K562 (cell line): ENCODE results near the gene GSS. TPM values are rescaled to one million over a fixed set of nuclear protein-coding genes. Genes with fewer than 3 reads are reported as not detected.

Experiments
- ATAC-seq: fragments of 200-7000 bp; cut with Tn5 transposase; 3 replicates; pipeline ENCODE4 v1.9.1; 2020; ENCODE audit warnings: moderate library complexity
- BruUV-seq: library from RNA; stranded (reverse); fragments of 400-500 nt; replicated peaks from 2 replicates; lab custom pipeline; 2021; lab: Mats Ljungman, UMichigan
- CTCF ChIA-PET: fragments of 300-600 bp; formaldehyde crosslinking; extraction: SDS; loops from one replicate; lab custom pipeline; 2021; ENCODE audit warnings: low intra/inter-chr PET ratio; lab: Yijun Ruan, JAX
- POLR2A ChIA-PET: fragments of 300-600, 350-650 bp; sonication (Branson Sonifier 250); formaldehyde crosslinking; extraction: SDS; loops from one replicate; lab custom pipeline; 2021; ENCODE audit warnings: antibody characterized with exemption, inconsistent platforms; lab: Yijun Ruan, JAX
- DNase-seq, 4 experiments: peaks; one replicate each; pipeline versions ENCODE4 v3.0.0 to v3.0.0-alpha.2; 2011 to 2018; ENCODE audit warnings: low spot score in 3 of 4, mixed read lengths in 3 of 4; ENCODE audit errors: extremely low read depth in 1 of 4
- FAIRE-seq: peaks from 2 replicates; lab custom pipeline; 2011; peaks lifted over from hg19 to GRCh38; lab: Jason Lieb, UNC
- H2AFZ ChIP-seq: 2 replicates; pipeline ENCODE4 v1.6.0; 2011; ENCODE audit warnings: low read depth, low read length, control low read depth, inconsistent platforms
- H3K27ac ChIP-seq: fragments of 200-600 bp; 3 replicates; pipeline ENCODE4 v1.8.0; 2011; ENCODE audit warnings: low read depth, mild to moderate bottlenecking, control low read depth, inconsistent platforms, low read length, moderate library complexity, mixed read lengths; ENCODE audit errors: extremely low read depth
- H3K27me3 ChIP-seq, 2 experiments: fragments of 300-600 bp in 1 of 2; 2 replicates in 1 of 2; 3 replicates in 1 of 2; pipeline versions ENCODE4 v1.6.0 to v1.8.0; 2011; ENCODE audit warnings: inconsistent platforms in 2 of 2, low read length in 2 of 2, mild to moderate bottlenecking in 1 of 2, mixed read lengths in 1 of 2, moderate library complexity in 1 of 2; ENCODE audit not compliant: control insufficient read depth in 2 of 2, insufficient read depth in 2 of 2
- H3K36me3 ChIP-seq: fragments of 300-600 bp; 3 replicates; pipeline ENCODE4 v1.8.0; 2011; ENCODE audit warnings: mild to moderate bottlenecking, low read length, inconsistent platforms; ENCODE audit not compliant: control insufficient read depth, insufficient read depth
- H3K4me1 ChIP-seq, 2 experiments: fragments of 200-600 bp in 1 of 2; replicated peaks in 1 of 2; 2 replicates in 1 of 2; 3 replicates in 1 of 2; pipeline versions ENCODE4 v1.5.1 to v1.8.0; 2011; ENCODE audit warnings: inconsistent platforms in 2 of 2, low read length in 2 of 2, mild to moderate bottlenecking in 1 of 2, mixed read lengths in 1 of 2, moderate library complexity in 1 of 2; ENCODE audit not compliant: control insufficient read depth in 2 of 2, insufficient read depth in 2 of 2
- H3K4me2 ChIP-seq: 2 replicates; pipeline ENCODE4 v1.6.1; 2011; ENCODE audit warnings: low read length, control low read depth, inconsistent platforms, mixed read lengths; ENCODE audit not compliant: insufficient read depth
- H3K4me3 ChIP-seq: fragments of 200-600 bp; sonication (generic), shearing (Covaris generic); 2 replicates; pipeline ENCODE4 v1.5.1; 2016; ENCODE audit warnings: control low read depth, inconsistent platforms
- H3K79me2 ChIP-seq: fragments of 200-600 bp; 3 replicates; pipeline ENCODE4 v1.8.0; 2011; ENCODE audit warnings: low read length, inconsistent platforms; ENCODE audit not compliant: control insufficient read depth, insufficient read depth
- H3K9ac ChIP-seq, 2 experiments: 2 replicates each; pipeline versions ENCODE4 v1.6.0 to v1.6.1; 2011; ENCODE audit warnings: low read depth in 2 of 2, low read length in 2 of 2, control low read depth in 1 of 2, inconsistent platforms in 1 of 2, mild to moderate bottlenecking in 1 of 2, mixed read lengths in 1 of 2; ENCODE audit not compliant: insufficient read depth in 1 of 2
- H3K9me1 ChIP-seq: one replicate; pipeline ENCODE4 v1.6.0; 2011; ENCODE audit warnings: inconsistent platforms, mild to moderate bottlenecking, low read length, moderate library complexity; ENCODE audit not compliant: control insufficient read depth, insufficient read depth
- H3K9me3 ChIP-seq: replicated peaks from 2 replicates; pipeline ENCODE4 v1.5.1; 2011; ENCODE audit warnings: low read depth, low read length, inconsistent platforms; ENCODE audit not compliant: control insufficient read depth, insufficient read depth
- H4K20me1 ChIP-seq: replicated peaks from 2 replicates; pipeline ENCODE4 v1.6.1; 2011; ENCODE audit warnings: low read length, inconsistent platforms, mixed read lengths; ENCODE audit not compliant: control insufficient read depth, insufficient read depth
- BRF1 ChIP-seq: IDR thresholded peaks from 3 replicates; pipeline ENCODE4 v1.6.1; 2011; ENCODE audit warnings: borderline replicate concordance, mild to moderate bottlenecking; ENCODE audit not compliant: insufficient read length; ENCODE audit errors: extremely low read depth
- CLOCK ChIP-seq: fragments of 250-450 bp; sonication (Bioruptor Pico); IDR thresholded peaks from 2 replicates; pipeline ENCODE4 v1.4.0; 2020; ENCODE audit warnings: mild to moderate bottlenecking, moderate library complexity, borderline replicate concordance
- ESRRB ChIP-seq: fragments of 250-450 bp; sonication (Bioruptor Pico); IDR thresholded peaks from 2 replicates; pipeline ENCODE4 v1.5.0; 2020; ENCODE audit warnings: mild to moderate bottlenecking, moderate library complexity, borderline replicate concordance
- RBM15 ChIP-seq: fragments of 200-400 bp; formaldehyde crosslinking; IDR thresholded peaks from 2 replicates; pipeline ENCODE4 v1.6.1; 2018; ENCODE audit warnings: mild to moderate bottlenecking, low read length, moderate library complexity; ENCODE audit not compliant: insufficient read depth
- TEAD1 ChIP-seq, 2 experiments: fragments of 450-650 bp in 1 of 2; sonication (generic) in 1 of 2; formaldehyde crosslinking; IDR thresholded peaks; 2 replicates each; pipeline versions ENCODE4 v1.4.0 to v1.8.0; 2020 to 2022; ENCODE audit warnings: mild to moderate bottlenecking in 2 of 2, missing genetic modification reagents in 1 of 2
- XRCC4 ChIP-seq: IDR thresholded peaks from one replicate; pipeline ENCODE4 v1.6.1; 2011; ENCODE audit not compliant: insufficient read depth, insufficient read length; ENCODE audit errors: extremely low read depth
- ZNF717 ChIP-seq: fragments of 250-450 bp; sonication (Bioruptor Pico); IDR thresholded peaks from 2 replicates; pipeline ENCODE4 v1.5.0; 2021
- WGBS: fragments of 100-300 bp; shearing (Covaris generic); methylation state at CpG from one replicate; pipeline ENCODE4 v1.1.6; 2016; ENCODE audit warnings: low coverage, mixed read lengths; ENCODE audit not compliant: insufficient coverage; ENCODE audit errors: missing lambda C conversion rate; 5-methylcytosine and 5-hydroxymethylcytosine counted together
- in situ Hi-C: fragments of 300-500 bp; cut with MboI; formaldehyde crosslinking; loops from 4 replicates; pipeline ENCODE4 v1.15.0; 2018; ENCODE audit warnings: inconsistent platforms, mixed read lengths
- intact Hi-C: fragments of 100-400 bp; cut with micrococcal nuclease; formaldehyde crosslinking; loops from 2 replicates; pipeline ENCODE4 v1.14.2; 2022
- polyA plus RNA-seq, 8 experiments: library from polyadenylated mRNA; depleted of rRNA in 4 of 8; stranded (reverse) in 5 of 8; unstranded in 3 of 8; fragments of >200 nt; fragmentation: Nextera tagmentation in 2 of 8; fragmentation: Illumina TruSeq in 1 of 8; extraction: Ambion mirVana in 2 of 8; extraction: Trizol in 1 of 8; gene quantifications; 2 replicates each; pipeline versions ENCODE4 v1.2.1 to v1.2.3, GENCODE V29; 2011 to 2014; ENCODE audit warnings: inconsistent platforms in 1 of 8, missing spikeins in 1 of 8
- total RNA-seq, 7 experiments: library from RNA; depleted of rRNA in 6 of 7; stranded (reverse); fragments of >200 nt in 6 of 7; fragmentation: Illumina TruSeq in 2 of 7; extraction: Trizol in 2 of 7; gene quantifications; 2 replicates each; pipeline versions ENCODE4 v1.2.1 to v1.2.3, GENCODE V29; 2011 to 2021; ENCODE audit warnings: low replicate concordance in 1 of 7

Gene GSS
- total and polyA plus RNA-seq, 9 of the 15 experiments (the other 6 are each of a cell fraction or from before 2014, with no cell fraction given): 18.4 to 165 (median 89.4) TPM

GRCh38 chr20:34949120-34949519 lies 6.5 kb downstream of the GSS start:
- ATAC-seq: peak; percentile 55; the same call in 2 of the 3 replicates
- Histone ChIP-seq H3K4me2 (no peak overlapping the region), H3K27me3 (no peaks in the 10 kb centered on the region), H3K4me1 (peaks cover 0 to 6% of the 10 kb centered on the region in 2 experiments; a peak in 2 of 5 replicates), H2AFZ (no peak overlapping the region), H3K4me3 (no peak overlapping the region), H3K9me3 (no peaks in the 10 kb centered on the region), H3K27ac (no peak overlapping the region), H3K9ac (no peak overlapping the region; a peak in 1 of 4 replicates), H3K9me1 (no peaks in the 10 kb centered on the region)
- in situ Hi-C loops (no loop called here), intact Hi-C loops (no loop called here)
- no peak for DNase-seq
- TF ChIP-seq BRF1 (no peak), RBM15 (no peak), XRCC4 (no peak), ESRRB (CRISPR knock-in tag) (no peak), ZNF717 (no peak), TEAD1 (CRISPR knock-in tag; IDR thresholded peaks at IDR 0.05) (no peak), CLOCK (CRISPR knock-in tag) (no peak)
- TF ChIP-seq, all 486 proteins: peak for 0
- H3K79me2 ChIP-seq: peaks cover 11% of the 10 kb centered on the region
- no peaks in the 10 kb centered on the region for H4K20me1 ChIP-seq
- no peak for FAIRE-seq
- ChIA-PET POLR2A (interaction anchor here (0.6 to 1.0 kb wide), 2 partner anchors 17 to 36 kb away, joined by 3 to 4 read pairs; no protein-coding TSS in a partner anchor), CTCF (no interaction called here)
- peaks cover 77% of the 10 kb centered on the region for H3K36me3 ChIP-seq
- BruUV-seq: no TSS peak
- WGBS: 84% methylated on average over 6 of the region's 6 CpGs
